ENCODE measurements around the gene ERICH4.
"Not testable (repeated sequence)": the region's sequence is repeated elsewhere in the genome, so short reads cannot be mapped to it uniquely, and the experiment has no call there.

ERICH4 gene
- long read RNA-seq, donor 1, partial matches to known transcripts, result 0 of 3 reads
- long read RNA-seq, donor 1, other reads (novel, unspliced or antisense), result 0 of 3 reads
- long read RNA-seq, donor 2, transcript ERICH4-201 (2 exons, 946 nt), result major isoform, 7 of 20 reads
- long read RNA-seq, donor 2, partial matches to known transcripts, result 13 of 20 reads
- long read RNA-seq, donor 2, other reads (novel, unspliced or antisense), result 0 of 20 reads
- long read RNA-seq, donor 3, partial matches to known transcripts, result 0 of 1 reads
- long read RNA-seq, donor 3, other reads (novel, unspliced or antisense), result 0 of 1 reads
- long read RNA-seq, donor 4, partial matches to known transcripts, result 0 of 2 reads
- long read RNA-seq, donor 4, other reads (novel, unspliced or antisense), result 0 of 2 reads
- long read RNA-seq, donor 5, partial matches to known transcripts, result 5 of 7 reads
- long read RNA-seq, donor 5, other reads (novel, unspliced or antisense), result 0 of 7 reads
- long read RNA-seq, donor 6, partial matches to known transcripts, result 0 of 2 reads
- long read RNA-seq, donor 6, other reads (novel, unspliced or antisense), result 0 of 2 reads
- long read RNA-seq, donor 7, result 0 reads
- long read RNA-seq, donor 8, transcript ERICH4-201 (2 exons, 946 nt), result major isoform, 5 of 5 reads
- long read RNA-seq, donor 8, partial matches to known transcripts, result 0 of 5 reads
- long read RNA-seq, donor 8, other reads (novel, unspliced or antisense), result 0 of 5 reads

GRCh38 chr19:41442473-41443355 lies at the start of gene ERICH4:
Gene ERICH4, plus strand, starts transcription at chr19:41443156. Its CDS starts 14 bp downstream, at chr19:41443170.
- DNase-seq, result no peak

GRCh38 chr19:41395355-41395754 lies 47.6 kb upstream of the ERICH4 start:
- DNase-seq, result no peak

GRCh38 chr19:41397086-41398049 lies 45.6 kb upstream of the ERICH4 start, which contains the start of the genes BCKDHA and EXOSC5:
Gene BCKDHA, plus strand, starts transcription at chr19:41397818. Its CDS starts 10 bp downstream, at chr19:41397828.
Gene EXOSC5, minus strand, starts transcription at chr19:41397359. Its CDS starts 31 bp downstream, at chr19:41397328.
- peak; percentile 100 for DNase-seq

GRCh38 chr19:41398050-41398418 lies 44.9 kb upstream of the ERICH4 start:
- DNase-seq, result no peak

GRCh38 chr19:41398598-41398997 lies 44.4 kb upstream of the ERICH4 start:
- DNase-seq, result no peak

GRCh38 chr19:41399091-41399490 lies 43.9 kb upstream of the ERICH4 start:
- no peak for DNase-seq

- DNase-seq, result no peak
Observed at GRCh38 chr19:41399525-41399924, 43.4 kb upstream of the ERICH4 start.

GRCh38 chr19:41401483-41401882 lies 41.5 kb upstream of the ERICH4 start:
- DNase-seq, result no peak

- DNase-seq, result no peak
Observed at GRCh38 chr19:41402010-41402409, 40.9 kb upstream of the ERICH4 start.

- no peak for DNase-seq
Observed at GRCh38 chr19:41403181-41403970, 39.6 kb upstream of the ERICH4 start.

GRCh38 chr19:41405776-41406175 lies 37.2 kb upstream of the ERICH4 start:
- DNase-seq, result no peak

GRCh38 chr19:41407271-41407670 lies 35.7 kb upstream of the ERICH4 start:
- DNase-seq, result no peak

GRCh38 chr19:41408256-41408655 lies 34.7 kb upstream of the ERICH4 start:
- no peak for DNase-seq

- not testable (repeated sequence) for DNase-seq
Observed at GRCh38 chr19:41408846-41409245, 34.1 kb upstream of the ERICH4 start.

GRCh38 chr19:41409288-41409687 lies 33.7 kb upstream of the ERICH4 start:
- no peak for DNase-seq

- DNase-seq, result no peak
Observed at GRCh38 chr19:41410336-41411054, 32.5 kb upstream of the ERICH4 start.

GRCh38 chr19:41411100-41411967 lies 31.6 kb upstream of the ERICH4 start:
- no peak for DNase-seq

- DNase-seq, result no peak
Observed at GRCh38 chr19:41411968-41412265, 31.0 kb upstream of the ERICH4 start.

GRCh38 chr19:41412953-41413352 lies 30.0 kb upstream of the ERICH4 start:
- DNase-seq, result no peak

All from right kidney (tissue), 9 donors.